AG09309 (cell line): ENCODE measurements around the gene CA10.

Experiments
- DNase-seq: peaks from one replicate; pipeline ENCODE4 v3.0.0-alpha.2; 2010; ENCODE audit warnings: low read depth
- H3K4me3 ChIP-seq: 2 replicates; pipeline ENCODE4 v1.5.1; 2011; ENCODE audit warnings: mild to moderate bottlenecking, low read depth, low read length, moderate library complexity; ENCODE audit not compliant: control insufficient read depth
- CTCF ChIP-seq: IDR thresholded peaks from 2 replicates; pipeline ENCODE4 v1.5.1; 2011; ENCODE audit warnings: mild to moderate bottlenecking, low read depth, low read length, inconsistent platforms; ENCODE audit not compliant: insufficient read depth, control insufficient read depth; ENCODE audit errors: missing control alignments

CA10 gene

GRCh38 chr17:52155301-52155700 lies 3.2 kb downstream of the CA10 start:
- no peak for DNase-seq
- no peak overlapping the region for H3K4me3 ChIP-seq
- no peak for TF ChIP-seq CTCF

GRCh38 chr17:52154466-52154865 lies 4.0 kb downstream of the CA10 start:
- DNase-seq = no peak
- H3K4me3 ChIP-seq = no peak overlapping the region
- no peak for TF ChIP-seq CTCF

DNA sequence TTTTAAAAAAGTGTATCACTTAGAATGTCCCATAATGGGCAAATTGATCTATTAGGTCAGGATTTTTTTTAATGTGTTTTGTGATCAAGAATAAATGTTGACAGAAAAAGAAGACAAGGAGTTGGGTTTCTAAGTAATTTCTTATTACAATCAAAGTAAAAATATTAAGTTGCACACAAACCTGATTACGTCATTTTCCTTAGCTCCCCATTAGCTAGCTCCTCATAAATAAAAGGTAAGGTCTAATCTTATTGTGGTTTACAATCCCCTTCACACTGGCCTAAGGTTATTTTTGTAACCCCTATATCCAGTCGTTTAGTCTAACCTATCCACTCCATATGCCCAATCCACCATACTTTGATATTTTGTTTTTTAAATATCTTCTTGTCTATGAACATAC lies 7.6 kb downstream of the CA10 start:
- TF ChIP-seq CTCF = no peak
- no peak overlapping the region for H3K4me3 ChIP-seq
- no peak for DNase-seq

GRCh38 chr17:52149626-52150025 lies 8.9 kb downstream of the CA10 start:
- TF ChIP-seq CTCF = no peak
- H3K4me3 ChIP-seq = no peak overlapping the region
- DNase-seq = no peak

GRCh38 chr17:52148969-52149351 lies 9.6 kb downstream of the CA10 start:
- TF ChIP-seq CTCF = no peak
- H3K4me3 ChIP-seq = no peak overlapping the region
- DNase-seq = no peak

DNA sequence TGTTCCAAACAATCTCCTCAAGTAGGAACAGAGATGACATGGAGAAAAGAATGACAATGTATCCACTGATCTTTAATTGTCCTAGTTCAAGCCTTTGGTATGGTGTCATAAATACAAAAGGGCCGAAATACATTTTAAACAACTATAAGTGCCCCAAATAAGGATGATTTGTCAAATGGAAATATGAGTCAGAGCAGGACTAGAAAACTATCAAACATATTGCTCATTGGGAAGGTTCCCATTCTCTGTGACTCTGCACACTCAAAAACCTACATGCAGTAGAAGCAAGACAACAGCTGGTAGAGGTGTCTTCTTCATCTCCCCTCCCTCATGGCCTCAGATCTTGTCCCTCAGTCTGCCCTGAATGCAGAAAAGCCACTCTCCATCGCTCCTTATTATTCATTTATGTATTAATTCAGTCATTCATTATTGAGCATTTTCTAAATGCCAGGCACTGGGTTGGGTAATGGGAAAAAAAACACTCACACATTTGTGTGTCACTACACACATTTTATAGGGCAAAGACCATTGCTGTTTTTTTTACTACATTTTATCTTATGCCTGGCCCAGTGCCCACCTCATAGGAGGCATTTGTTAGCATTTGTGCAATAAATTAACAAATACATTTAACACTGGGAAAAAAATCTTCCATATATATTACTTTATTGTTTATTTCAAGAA lies 10.1 kb downstream of the CA10 start:
- no peak overlapping the region for H3K4me3 ChIP-seq
- TF ChIP-seq CTCF = no peak
- no peak for DNase-seq

DNA sequence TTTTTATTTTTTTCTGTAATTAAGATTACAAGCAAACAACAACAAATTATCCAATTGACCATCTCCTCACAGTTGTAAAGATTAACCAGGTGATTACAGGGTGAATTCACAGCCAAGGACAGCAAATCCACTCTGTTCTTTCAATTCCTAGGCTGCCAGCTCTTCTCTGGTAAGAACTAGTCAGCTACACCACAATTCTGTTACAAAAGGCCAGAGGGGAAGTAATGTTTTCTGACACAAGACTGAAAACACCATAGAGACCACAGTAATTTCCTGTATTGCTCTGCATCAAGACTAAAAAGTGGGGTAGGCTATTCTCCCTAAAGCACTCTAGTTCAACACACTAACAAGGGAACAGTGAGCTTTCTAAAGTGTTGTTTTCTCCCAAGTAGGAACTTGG lies 10.6 kb downstream of the CA10 start:
- DNase-seq = no peak
- no peak overlapping the region for H3K4me3 ChIP-seq
- no peak for TF ChIP-seq CTCF
